ENCODE results near the gene ERICH6B.

The ERICH6B gene

GRCh38 chr13:45654633-45655349, 39.3 kb upstream of the ERICH6B start:
- TF ChIP-seq REST (IDR thresholded peaks at IDR 0.05; ENCODE audit: low read depth) (no peak), TEAD4 (IDR thresholded peaks at IDR 0.05) (no peak), USF1 (IDR thresholded peaks at IDR 0.05) (no peak), ZBTB7A (IDR thresholded peaks at IDR 0.05; ENCODE audit: low read depth) (no peak), EP300 (IDR thresholded peaks at IDR 0.05; ENCODE audit: borderline replicate concordance) (no peak), TCF12 (IDR thresholded peaks at IDR 0.05; ENCODE audit: low read depth) (no peak), YY1 (IDR thresholded peaks at IDR 0.05; ENCODE audit: low read depth) (no peak), MAX (IDR thresholded peaks at IDR 0.05) (no peak), TAF1 (IDR thresholded peaks at IDR 0.05; ENCODE audit: low read depth) (no peak), CREB1 (IDR thresholded peaks at IDR 0.05; ENCODE audit: low read depth) (no peak), CEBPB (IDR thresholded peaks at IDR 0.05) (no peak), RAD21 (IDR thresholded peaks at IDR 0.05; ENCODE audit: low read depth) (no peak), EGR1 (IDR thresholded peaks at IDR 0.05) (no peak), NFIC (IDR thresholded peaks at IDR 0.05) (no peak), FOXM1 (IDR thresholded peaks at IDR 0.05; ENCODE audit: borderline replicate concordance, low read depth) (no peak)

- TF ChIP-seq NFIC (IDR thresholded peaks at IDR 0.05), result no peak
- TF ChIP-seq ZBTB7A (IDR thresholded peaks at IDR 0.05; ENCODE audit: low read depth), result no peak
- TF ChIP-seq TEAD4 (IDR thresholded peaks at IDR 0.05), result no peak
- TF ChIP-seq FOXM1 (IDR thresholded peaks at IDR 0.05; ENCODE audit: borderline replicate concordance, low read depth), result no peak
- no peak for TF ChIP-seq EP300 (IDR thresholded peaks at IDR 0.05; ENCODE audit: borderline replicate concordance)
- TF ChIP-seq TAF1 (IDR thresholded peaks at IDR 0.05; ENCODE audit: low read depth), result no peak
- no peak for TF ChIP-seq USF1 (IDR thresholded peaks at IDR 0.05)
- TF ChIP-seq CREB1 (IDR thresholded peaks at IDR 0.05; ENCODE audit: low read depth), result no peak
- TF ChIP-seq TCF12 (IDR thresholded peaks at IDR 0.05; ENCODE audit: low read depth), result no peak
- TF ChIP-seq EGR1 (IDR thresholded peaks at IDR 0.05), result no peak
- no peak for TF ChIP-seq RAD21 (IDR thresholded peaks at IDR 0.05; ENCODE audit: low read depth)
- TF ChIP-seq CEBPB (IDR thresholded peaks at IDR 0.05), result no peak
- TF ChIP-seq YY1 (IDR thresholded peaks at IDR 0.05; ENCODE audit: low read depth), result no peak
- no peak for TF ChIP-seq MAX (IDR thresholded peaks at IDR 0.05)
These were observed 15.3 kb upstream of the ERICH6B start for GRCh38 chr13:45630791-45631190.

- TF ChIP-seq EP300 (IDR thresholded peaks at IDR 0.05; ENCODE audit: borderline replicate concordance) (no peak), NFIC (IDR thresholded peaks at IDR 0.05) (no peak), TEAD4 (IDR thresholded peaks at IDR 0.05) (no peak), EGR1 (IDR thresholded peaks at IDR 0.05) (no peak)
These were observed 14.4 kb upstream of the ERICH6B start for GRCh38 chr13:45629940-45630339.

GRCh38 chr13:45628094-45628493, 12.6 kb upstream of the ERICH6B start:
- TF ChIP-seq USF1 (IDR thresholded peaks at IDR 0.05) (no peak), CEBPB (IDR thresholded peaks at IDR 0.05) (no peak), REST (IDR thresholded peaks at IDR 0.05; ENCODE audit: low read depth) (no peak), CREB1 (IDR thresholded peaks at IDR 0.05; ENCODE audit: low read depth) (no peak), EGR1 (IDR thresholded peaks at IDR 0.05) (no peak), EP300 (IDR thresholded peaks at IDR 0.05; ENCODE audit: borderline replicate concordance) (no peak), YY1 (IDR thresholded peaks at IDR 0.05; ENCODE audit: low read depth) (no peak), FOXM1 (IDR thresholded peaks at IDR 0.05; ENCODE audit: borderline replicate concordance, low read depth) (no peak), MAX (IDR thresholded peaks at IDR 0.05) (no peak), NFIC (IDR thresholded peaks at IDR 0.05) (no peak)

- TF ChIP-seq TCF12 (IDR thresholded peaks at IDR 0.05; ENCODE audit: low read depth) (no peak), CREB1 (IDR thresholded peaks at IDR 0.05; ENCODE audit: low read depth) (no peak), FOXM1 (IDR thresholded peaks at IDR 0.05; ENCODE audit: borderline replicate concordance, low read depth) (no peak)
These were observed 12.1 kb upstream of the ERICH6B start for GRCh38 chr13:45627656-45628055.
